HepG2 (cell line): ENCODE measurements around the gene LBX2. TPM values are rescaled to one million over a fixed set of nuclear protein-coding genes. Genes with fewer than 3 reads are reported as not detected.

Experiments
- AKNA ChIP-seq: sonication (generic); formaldehyde crosslinking; IDR thresholded peaks from 2 replicates; pipeline ENCODE4 v1.4.0; 2020; ENCODE audit warnings: missing genetic modification reagents, borderline replicate concordance
- ARID5B ChIP-seq: IDR thresholded peaks from 2 replicates; pipeline ENCODE4 v1.4.0; 2020; ENCODE audit warnings: mild to moderate bottlenecking, missing genetic modification reagents
- CC2D1A ChIP-seq: sonication (generic); formaldehyde crosslinking; IDR thresholded peaks from 2 replicates; pipeline ENCODE4 v1.8.1; 2023; ENCODE audit warnings: mild to moderate bottlenecking, missing genetic modification reagents
- DNMT1 ChIP-seq: sonication (generic); formaldehyde crosslinking; IDR thresholded peaks from 2 replicates; pipeline ENCODE4 v1.5.1; 2020; ENCODE audit warnings: mild to moderate bottlenecking, missing genetic modification reagents
- FIP1L1 ChIP-seq: fragments of 200-400 bp; formaldehyde crosslinking; IDR thresholded peaks from 2 replicates; pipeline ENCODE4 v1.6.1; 2018; ENCODE audit warnings: low read depth, mild to moderate bottlenecking, low read length, moderate library complexity, borderline replicate concordance; ENCODE audit not compliant: insufficient read depth
- HHEX ChIP-seq: IDR thresholded peaks from 2 replicates; pipeline ENCODE4 v1.6.1; 2016; ENCODE audit warnings: control low read depth
- ISX ChIP-seq: sonication (generic); formaldehyde crosslinking; conservative IDR thresholded peaks from 2 replicates; pipeline ENCODE4 v1.5.0; 2020; ENCODE audit warnings: missing genetic modification reagents
- MAFK ChIP-seq, 2 experiments: IDR thresholded peaks in 1 of 2; conservative IDR thresholded peaks in 1 of 2; 2 replicates each; pipeline ENCODE4 v1.6.1; 2011; ENCODE audit warnings: improper control_type of control experiment in 2 of 2, low read length in 2 of 2
- MTA1 ChIP-seq: sonication (generic); formaldehyde crosslinking; IDR thresholded peaks from 2 replicates; pipeline ENCODE4 v1.4.0; 2020; ENCODE audit warnings: missing genetic modification reagents, mild to moderate bottlenecking, borderline replicate concordance
- NCOA1 ChIP-seq: sonication (generic); formaldehyde crosslinking; IDR thresholded peaks from 2 replicates; pipeline ENCODE4 v1.9.0; 2021; ENCODE audit warnings: missing genetic modification reagents
- PHF8 ChIP-seq: sonication (generic); formaldehyde crosslinking; IDR thresholded peaks from 2 replicates; pipeline ENCODE4 v1.5.0; 2020; ENCODE audit warnings: missing genetic modification reagents
- PITX1 ChIP-seq: sonication (generic); formaldehyde crosslinking; IDR thresholded peaks from 2 replicates; pipeline ENCODE4 v1.5.1; 2020; ENCODE audit warnings: mild to moderate bottlenecking, missing genetic modification reagents
- SKI ChIP-seq: fragments of 450-650 bp; IDR thresholded peaks from one replicate; pipeline ENCODE4 v1.6.1; 2018; ENCODE audit warnings: mild to moderate bottlenecking; ENCODE audit not compliant: partially characterized antibody
- ZFP36L1 ChIP-seq: sonication (generic); formaldehyde crosslinking; IDR thresholded peaks from 2 replicates; pipeline ENCODE4 v1.8.0; 2022; ENCODE audit warnings: mild to moderate bottlenecking, missing genetic modification reagents, moderate library complexity
- ZFP91 ChIP-seq: sonication (generic); formaldehyde crosslinking; IDR thresholded peaks from 2 replicates; pipeline ENCODE4 v1.9.0; 2022; ENCODE audit warnings: missing genetic modification reagents, mild to moderate bottlenecking, borderline replicate concordance
- ZNF33B ChIP-seq: sonication (generic); formaldehyde crosslinking; IDR thresholded peaks from 2 replicates; pipeline ENCODE4 v1.5.1; 2020; ENCODE audit warnings: mild to moderate bottlenecking, missing genetic modification reagents
- ZNF460 ChIP-seq: sonication (generic); formaldehyde crosslinking; IDR thresholded peaks from 2 replicates; pipeline ENCODE4 v1.5.1; 2020; ENCODE audit warnings: missing genetic modification reagents, mild to moderate bottlenecking, borderline replicate concordance
- polyA plus RNA-seq, 8 experiments: library from polyadenylated mRNA; depleted of rRNA in 3 of 8; stranded (reverse) in 7 of 8; unstranded in 1 of 8; fragments of >200 nt; fragmentation: Illumina TruSeq in 4 of 8; extraction: Trizol in 4 of 8; gene quantifications; 2 replicates each; pipeline versions ENCODE4 v1.2.1 to v1.2.3, GENCODE V29; 2011 to 2016; ENCODE audit warnings: low read depth in 4 of 8, missing spikeins in 1 of 8, mixed read lengths in 1 of 8; ENCODE audit not compliant: insufficient read depth in 1 of 8
- total RNA-seq, 5 experiments: library from RNA; depleted of rRNA; stranded (reverse); fragments of >200 nt; fragmentation: Illumina TruSeq; extraction: Trizol; gene quantifications; 2 replicates each; pipeline ENCODE4 v1.2.3, GENCODE V29; 2016; ENCODE audit warnings: low read depth in 1 of 5

LBX2 gene
- total and polyA plus RNA-seq, 2 of the 13 experiments (the other 11 are each of a cell fraction or from before 2014, with no cell fraction given) = 6.4 to 8.1 TPM

- peak; percentile 49 for TF ChIP-seq ARID5B (CRISPR knock-in tag)
- 0 out of 2 replicates have a peak, but pooled peaks have one; percentile 23 for TF ChIP-seq ISX
- TF ChIP-seq PITX1 (CRISPR knock-in tag) = peak; percentile 55; the same call in 1 of the 2 replicates
- TF ChIP-seq DNMT1 (CRISPR knock-in tag) = peak; percentile 64; the same call in 1 of the 2 replicates
- peak; percentile 48 for TF ChIP-seq SKI
- TF ChIP-seq NCOA1 (CRISPR knock-in tag) = peak; percentile 89; the same call in 1 of the 2 replicates
- TF ChIP-seq ZFP36L1 (CRISPR knock-in tag) = peak; percentile 85
- no peak for TF ChIP-seq ZNF33B (CRISPR knock-in tag)
- no peak; the same call in 1 of the 2 replicates for TF ChIP-seq FIP1L1
- no peak for TF ChIP-seq MAFK (conservative IDR thresholded peaks at IDR 0.05 in 1 of 2, IDR thresholded peaks at IDR 0.05 in 1 of 2; ENCODE audit: low read length in 2 of 2)
- TF ChIP-seq CC2D1A (CRISPR knock-in tag) = no peak
- no peak; the same call in 1 of the 2 replicates for TF ChIP-seq AKNA
- TF ChIP-seq HHEX (CRISPR knock-in tag) = 0 out of 2 replicates have a peak, but pooled peaks have one; percentile 29
- TF ChIP-seq PHF8 (CRISPR knock-in tag) = peak; percentile 57
- peak; percentile 89; the same call in 1 of the 2 replicates for TF ChIP-seq MTA1 (CRISPR knock-in tag)
- no peak; the same call in 1 of the 2 replicates for TF ChIP-seq ZNF460 (CRISPR knock-in tag)
- TF ChIP-seq ZFP91 (CRISPR knock-in tag) = peak; percentile 71
Observed at GRCh38 chr2:74502720-74503505, 3.5 kb upstream of the LBX2 start (continued).
